Aorta (tissue), 5 donors: ENCODE results near the gene KCTD2. TPM values are rescaled to one million over a fixed set of nuclear protein-coding genes. Genes with fewer than 3 reads are reported as not detected.
A peak's percentile ranks its signal among the peaks of the same experiment; 100 is the strongest.

Source experiments
- ATAC-seq: fragments of 200-7000 bp; cut with Tn5 transposase; one replicate; pipeline ENCODE4 v1.9.1; 2022; ENCODE audit warnings: moderate library complexity; ENCODE audit not compliant: low FRiP score
- DNase-seq, 2 donors: peaks; one replicate each; pipeline ENCODE4 v3.0.0-alpha.2; 2020
- H3K27ac ChIP-seq, 2 donors: one replicate each; pipeline ENCODE4 v1.5.1; 2013; ENCODE audit warnings: low read length in 2 of 2, mild to moderate bottlenecking in 2 of 2, moderate library complexity in 2 of 2, control low read depth in 1 of 2, inconsistent platforms in 1 of 2, low read depth in 1 of 2
- H3K27me3 ChIP-seq, 2 donors: one replicate each; pipeline ENCODE4 v1.6.1; 2013; ENCODE audit warnings: control low read depth in 1 of 2, low read length in 1 of 2, mild to moderate bottlenecking in 1 of 2, moderate library complexity in 1 of 2; ENCODE audit not compliant: insufficient read depth in 2 of 2, control insufficient read depth in 1 of 2
- H3K36me3 ChIP-seq, 2 donors: one replicate each; pipeline ENCODE4 v1.6.1; 2013; ENCODE audit warnings: control low read depth in 1 of 2, low read length in 1 of 2, mild to moderate bottlenecking in 1 of 2; ENCODE audit not compliant: insufficient read depth in 2 of 2, control insufficient read depth in 1 of 2
- H3K4me1 ChIP-seq, 2 donors: one replicate each; pipeline ENCODE4 v1.6.1; 2013; ENCODE audit warnings: low read length in 2 of 2, control low read depth in 1 of 2, mild to moderate bottlenecking in 1 of 2, moderate library complexity in 1 of 2; ENCODE audit not compliant: insufficient read depth in 2 of 2, control insufficient read depth in 1 of 2
- H3K4me3 ChIP-seq, 2 donors: one replicate each; pipeline ENCODE4 v1.5.1; 2013; ENCODE audit warnings: low read length in 2 of 2, control low read depth in 1 of 2, mild to moderate bottlenecking in 1 of 2
- H3K9me3 ChIP-seq: one replicate; pipeline ENCODE4 v1.6.1; 2013; ENCODE audit warnings: mild to moderate bottlenecking, low read length; ENCODE audit not compliant: control insufficient read depth
- WGBS, 2 donors: extraction: QIAGEN DNeasy Blood & Tissue Kit; methylation state at CpG; one replicate each; pipeline ENCODE4 v1.1.7; 2013; 5-methylcytosine and 5-hydroxymethylcytosine counted together
- intact Hi-C, 2 donors: fragments of 100-400 bp; cut with DNase I; formaldehyde crosslinking; loops; one replicate each; pipeline versions ENCODE4 v1.14.2 to v1.15.0; 2022
- polyA plus RNA-seq, 2 donors: library from polyadenylated mRNA; stranded (reverse); fragments of 200-250 nt; gene quantifications; one replicate each; pipeline ENCODE4 v1.2.3, GENCODE V29; 2013
- total RNA-seq, 2 donors: library from RNA; stranded (reverse); fragmentation: NEBNext Ultra II Directional; extraction: Animal tissue kit (Norgen Biotek cat#: 25700); gene quantifications; one replicate each; pipeline ENCODE4 v1.2.1, GENCODE V29; 2021
- donor health status: healthy with polysubstance abuse.
- donor health status: Bipolar disorder and iron deficiency.
- donor health status: DM: no; HTN: no; CAD: no.
- donor health status: DM: no; HTN: no; CAD: no.
- donor health status: DM: yes; HTN: yes; CAD: no.

KCTD2 gene
- total and polyA plus RNA-seq, 4 donors: 13.9 to 26.4 (median 18.1) TPM

DNA sequence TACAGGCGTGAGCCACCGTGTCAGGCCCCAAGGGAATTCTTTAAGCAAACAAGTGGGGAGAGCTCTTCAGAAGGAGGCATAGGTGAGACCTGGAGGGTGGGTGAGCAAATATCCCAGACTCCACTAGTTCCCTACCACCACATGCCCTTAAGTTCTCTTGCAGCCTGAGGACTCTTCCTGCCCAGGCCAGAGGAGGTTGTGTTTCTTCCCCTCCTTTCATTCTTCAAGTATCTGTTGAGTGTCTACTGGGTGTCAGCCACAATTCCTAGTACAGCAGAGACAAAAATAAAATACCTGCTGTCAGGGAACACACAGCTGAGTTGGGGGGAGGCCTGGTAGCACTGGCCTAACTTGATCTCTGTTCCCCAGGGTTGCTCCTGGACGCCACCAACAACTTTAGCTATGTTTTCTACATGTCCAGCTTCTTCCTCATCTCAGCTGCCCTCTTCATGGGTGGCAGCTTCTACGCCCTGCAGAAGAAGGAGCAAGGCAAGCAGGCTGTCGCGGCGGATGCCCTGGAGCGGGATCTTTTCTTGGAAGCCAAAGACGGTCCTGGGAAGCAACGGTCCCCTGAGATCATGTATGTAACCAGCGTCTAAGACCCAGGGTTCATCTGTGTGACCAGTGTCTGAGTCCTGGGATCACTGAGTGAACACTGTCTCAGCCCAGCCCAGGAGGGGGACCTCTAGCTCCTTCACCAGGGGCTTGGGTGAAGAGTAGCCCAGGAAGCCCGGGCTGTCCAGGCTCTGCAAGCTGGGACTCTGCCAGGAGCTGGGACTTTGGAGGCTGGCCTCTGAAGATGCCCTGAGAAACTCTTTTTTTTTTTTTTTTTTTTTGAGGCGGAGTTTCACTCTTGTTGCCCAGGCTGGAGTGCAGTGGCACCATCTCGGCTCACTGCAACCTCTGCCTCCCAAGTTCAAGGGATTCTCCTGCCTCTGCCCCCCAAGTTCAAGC lies 56.9 kb downstream of the KCTD2 start:
- H3K27ac ChIP-seq: no peak overlapping the region
- no peak for ATAC-seq
- intact Hi-C loops: no loop called here

GRCh38 chr17:75105126-75106080 lies 58.4 kb downstream of the KCTD2 start:
- Histone ChIP-seq H3K27ac (no peak overlapping the region), H3K27me3 (no peaks in the 10 kb centered on the region), H3K36me3 (no peaks in the 10 kb centered on the region), H3K4me1 (no peaks in the 10 kb centered on the region), H3K4me3 (no peak overlapping the region), H3K9me3 (no peaks in the 10 kb centered on the region)
- ATAC-seq: peak; percentile 62
- DNase-seq: peak in 1 of 2 donors; percentile 86
- WGBS, 2 donors: 28 to 32% methylated on average over 20 of the region's 20 CpGs
- intact Hi-C loops: loop anchor here in 1 of 2 donors (5.0 kb wide), 2 partner anchors 58 to 143 kb away; partner anchors contain the start of genes ATP5PD and KCTD2

More for the DNA sequence above, 56.9 kb downstream of the KCTD2 start:
- Histone ChIP-seq H3K36me3 (no peaks in the 10 kb centered on the region), H3K4me3 (no peak overlapping the region), H3K9me3 (no peaks in the 10 kb centered on the region), H3K27me3 (no peaks in the 10 kb centered on the region), H3K4me1 (no peaks in the 10 kb centered on the region)
- WGBS, 2 donors: 85 to 86% methylated on average over 13 to 14 of the region's 14 CpGs
- DNase-seq: no peak

DNA sequence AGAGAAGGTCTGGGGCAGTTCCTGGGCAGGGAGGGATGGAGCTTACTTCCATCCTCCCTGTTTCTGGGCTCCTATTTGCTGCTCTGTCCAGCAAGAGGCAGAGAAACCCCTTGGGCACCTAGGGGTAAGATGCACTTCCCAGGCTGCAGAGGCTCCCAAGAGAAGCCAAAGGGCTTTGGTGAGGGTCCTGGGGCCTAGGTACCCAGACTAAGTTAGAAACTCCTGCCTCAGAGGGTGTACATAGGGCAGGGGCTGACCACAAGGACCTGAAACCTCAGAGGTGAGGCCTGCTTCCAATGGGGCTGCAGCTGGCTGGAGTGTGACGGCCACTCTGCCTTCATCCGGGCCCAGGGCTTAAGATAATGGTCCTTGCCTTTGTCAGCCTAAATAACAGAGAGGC lies 61.2 kb downstream of the KCTD2 start:
- Histone ChIP-seq H3K36me3 (no peaks in the 10 kb centered on the region), H3K4me3 (no peak overlapping the region), H3K9me3 (no peaks in the 10 kb centered on the region), H3K27me3 (no peaks in the 10 kb centered on the region), H3K4me1 (no peaks in the 10 kb centered on the region), H3K27ac (no peak overlapping the region)
- WGBS, 2 donors: 84 to 89% methylated on average over 2 of the region's 2 CpGs
- intact Hi-C loops: loop anchor here in 1 of 2 donors (5.0 kb wide), 2 partner anchors 61 to 146 kb away; partner anchors contain the start of genes ATP5PD and KCTD2
- ATAC-seq (no peak), DNase-seq (no peak)

DNA sequence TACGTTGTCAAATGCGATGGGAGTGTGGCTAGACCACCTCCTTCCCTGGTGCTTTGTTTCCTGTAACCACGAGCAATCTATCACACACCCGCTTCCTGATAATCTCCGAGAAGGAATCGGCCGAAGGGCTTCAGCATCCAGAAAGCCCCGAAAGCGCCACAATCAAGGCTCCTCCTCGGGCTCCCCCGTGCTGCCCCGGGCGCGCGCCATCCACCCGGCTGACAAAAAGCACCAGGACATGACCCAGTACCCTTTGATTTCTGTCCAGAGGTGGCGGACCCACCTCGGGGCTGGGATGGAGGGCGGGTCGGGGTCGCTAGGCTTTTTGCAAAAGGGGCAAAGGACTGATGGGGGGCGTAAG lies 62.0 kb downstream of the KCTD2 start:
- ATAC-seq (no peak), DNase-seq (no peak)
- intact Hi-C loops: loop anchor here in 1 of 2 donors (5.0 kb wide), 2 partner anchors 62 to 147 kb away; partner anchors contain the start of genes ATP5PD and KCTD2
- no peaks in the 10 kb centered on the region for H3K9me3 ChIP-seq
- no peaks in the 10 kb centered on the region for H3K36me3 ChIP-seq
- H3K27me3 ChIP-seq: no peaks in the 10 kb centered on the region
- peak overlapping the region in 1 of 2 donors; percentile 90 for H3K4me3 ChIP-seq
- H3K27ac ChIP-seq: no peak overlapping the region
- no peaks in the 10 kb centered on the region for H3K4me1 ChIP-seq
- WGBS, 2 donors: 19 to 24% methylated on average over 22 of the region's 22 CpGs

DNA sequence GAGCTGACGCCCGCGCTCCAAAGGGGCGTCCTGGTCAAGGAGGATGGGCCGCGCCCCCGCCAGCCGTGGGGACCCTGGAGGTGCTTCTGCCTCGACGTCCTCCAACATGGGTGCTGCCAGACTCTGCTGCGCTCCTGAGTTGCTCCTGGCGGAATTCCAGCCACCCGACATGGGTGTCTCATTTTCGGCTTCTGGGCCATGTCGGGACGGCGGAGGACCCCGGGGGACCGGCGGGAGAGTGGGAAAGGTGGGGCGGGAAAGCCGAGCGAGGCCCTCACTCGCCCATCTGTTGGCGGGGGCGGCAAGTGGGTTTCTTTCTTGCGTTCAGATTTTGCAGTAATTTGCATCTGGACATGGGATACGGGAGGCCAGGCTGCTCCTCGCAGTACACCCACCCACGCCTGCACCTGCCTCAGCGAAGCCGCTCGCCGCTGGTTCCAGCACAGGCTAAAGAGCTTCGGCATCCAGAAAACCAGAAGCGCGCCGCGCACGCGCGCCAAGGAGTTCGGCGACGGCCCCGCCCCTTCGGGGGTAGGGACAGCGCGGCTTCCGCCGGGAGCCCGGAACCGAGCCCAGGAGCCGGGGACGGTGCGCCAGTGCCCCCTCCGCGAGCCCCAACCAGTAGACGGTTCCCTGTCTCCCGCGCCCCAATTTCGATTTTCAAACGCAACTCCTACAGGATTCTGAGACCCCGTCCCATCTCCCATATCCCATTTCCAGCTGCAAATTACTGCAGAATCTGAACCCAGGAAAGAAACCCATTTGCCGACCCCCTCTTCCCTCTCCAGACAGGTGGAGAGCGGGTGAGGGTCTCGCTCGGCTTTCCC lies 62.6 kb downstream of the KCTD2 start, which contains the start of gene ARMC7:
Gene ARMC7 (plus strand): TSS at position 563 of the 827 bp plus-strand sequence. CDS start 320 bp downstream, outside the sequence.
- H3K9me3 ChIP-seq: no peaks in the 10 kb centered on the region
- DNase-seq (peak; percentile 94 to 96), ATAC-seq (peak; percentile 90)
- H3K27ac ChIP-seq: no peak within 1 kb of the TSS
- WGBS, 2 donors: 0% methylated on average over 68 of the region's 68 CpGs
- no peaks in the 10 kb centered on the region for H3K27me3 ChIP-seq
- H3K36me3 ChIP-seq: no peaks in the 10 kb centered on the region
- intact Hi-C loops: loop anchor here (5.0 to 10.0 kb wide), 4 partner anchors 62 to 147 kb away; partner anchors contain the start of genes ATP5PD (in 1 of the 2), KCTD2 (in 1 of the 2) and SUMO2 (in 1 of the 2)
- peak within 1 kb of the TSS; percentile 57 to 90 for H3K4me3 ChIP-seq
- no peaks in the 10 kb centered on the region for H3K4me1 ChIP-seq

- no peaks in the 10 kb centered on the region for H3K9me3 ChIP-seq
- no peaks in the 10 kb centered on the region for H3K27me3 ChIP-seq
- peak overlapping the region; percentile 57 to 90 for H3K4me3 ChIP-seq
- no peaks in the 10 kb centered on the region for H3K4me1 ChIP-seq
- no peak for ATAC-seq
- WGBS, 2 donors: 21 to 23% methylated on average over 39 to 40 of the region's 40 CpGs
- DNase-seq: no peak
- no peak overlapping the region for H3K27ac ChIP-seq
- intact Hi-C loops: loop anchor here (5.0 to 10.0 kb wide), 2 partner anchors 64 to 72 kb away; partner anchors contain the start of gene SUMO2 (in 1 of the 2)
- no peaks in the 10 kb centered on the region for H3K36me3 ChIP-seq
Observed at GRCh38 chr17:75110234-75110937, 63.4 kb downstream of the KCTD2 start.

DNA sequence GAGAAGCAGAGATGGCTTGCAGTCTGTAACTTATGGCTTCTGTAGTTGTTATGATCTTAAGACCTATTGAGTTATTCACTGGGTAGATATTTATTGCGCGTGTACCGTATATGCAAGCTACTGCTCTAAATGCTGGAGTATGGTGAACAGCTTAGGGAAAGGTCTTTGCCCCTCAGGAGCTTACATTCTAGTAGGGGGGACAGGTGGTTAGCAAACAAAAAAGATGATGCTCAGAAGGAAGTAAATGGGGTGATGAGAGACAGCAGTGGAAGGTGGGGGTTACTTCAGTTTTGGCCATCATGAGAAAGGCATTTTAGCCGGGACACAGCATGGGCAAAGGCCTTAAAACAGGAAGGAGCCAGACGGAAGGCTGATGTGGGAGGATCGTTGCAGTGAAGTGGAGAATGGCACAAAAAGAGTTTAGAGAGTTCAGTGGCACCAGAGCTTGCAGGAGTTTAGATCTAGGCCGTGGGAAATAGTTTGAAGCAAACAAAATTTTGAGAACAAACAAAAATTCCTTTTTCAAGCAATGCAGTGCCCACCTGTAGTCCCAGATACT lies 64.8 kb downstream of the KCTD2 start:
- H3K27ac ChIP-seq: no peak overlapping the region
- no peak for ATAC-seq
- H3K9me3 ChIP-seq: no peaks in the 10 kb centered on the region
- intact Hi-C loops: loop anchor here (5.0 to 10.0 kb wide), 2 partner anchors 63 to 70 kb away; partner anchors contain the start of gene SUMO2 (in 1 of the 2)
- WGBS, 2 donors: 91 to 92% methylated on average over 7 of the region's 7 CpGs
- no peaks in the 10 kb centered on the region for H3K36me3 ChIP-seq
- H3K27me3 ChIP-seq: no peaks in the 10 kb centered on the region
- no peak overlapping the region for H3K4me3 ChIP-seq
- no peak for DNase-seq
- no peaks in the 10 kb centered on the region for H3K4me1 ChIP-seq
